K562 (cell line): ENCODE data around the gene PSG7. TPM values are rescaled to one million over a fixed set of nuclear protein-coding genes. Genes with fewer than 3 reads are reported as not detected.
"Not testable (repeated sequence)": the region's sequence is repeated elsewhere in the genome, so short reads cannot be mapped to it uniquely, and the experiment has no call there.

Experiments used
- ATAC-seq: fragments of 200-7000 bp; cut with Tn5 transposase; 3 replicates; pipeline ENCODE4 v1.9.1; 2020; ENCODE audit warnings: moderate library complexity
- BruUV-seq: library from RNA; stranded (reverse); fragments of 400-500 nt; replicated peaks from 2 replicates; lab custom pipeline; 2021; lab: Mats Ljungman, UMichigan
- CTCF ChIA-PET: fragments of 300-600 bp; formaldehyde crosslinking; extraction: SDS; loops from one replicate; lab custom pipeline; 2021; ENCODE audit warnings: low intra/inter-chr PET ratio; lab: Yijun Ruan, JAX
- POLR2A ChIA-PET: fragments of 300-600, 350-650 bp; sonication (Branson Sonifier 250); formaldehyde crosslinking; extraction: SDS; loops from one replicate; lab custom pipeline; 2021; ENCODE audit warnings: antibody characterized with exemption, inconsistent platforms; lab: Yijun Ruan, JAX
- DNase-seq, 4 experiments: peaks; one replicate each; pipeline versions ENCODE4 v3.0.0 to v3.0.0-alpha.2; 2011 to 2018; ENCODE audit warnings: low spot score in 3 of 4, mixed read lengths in 3 of 4; ENCODE audit errors: extremely low read depth in 1 of 4
- FAIRE-seq: peaks from 2 replicates; lab custom pipeline; 2011; peaks lifted over from hg19 to GRCh38; lab: Jason Lieb, UNC
- H2AFZ ChIP-seq: 2 replicates; pipeline ENCODE4 v1.6.0; 2011; ENCODE audit warnings: low read depth, low read length, control low read depth, inconsistent platforms
- H3K27ac ChIP-seq: fragments of 200-600 bp; 3 replicates; pipeline ENCODE4 v1.8.0; 2011; ENCODE audit warnings: low read depth, mild to moderate bottlenecking, control low read depth, inconsistent platforms, low read length, moderate library complexity, mixed read lengths; ENCODE audit errors: extremely low read depth
- H3K27me3 ChIP-seq, 2 experiments: fragments of 300-600 bp in 1 of 2; 2 replicates in 1 of 2; 3 replicates in 1 of 2; pipeline versions ENCODE4 v1.6.0 to v1.8.0; 2011; ENCODE audit warnings: inconsistent platforms in 2 of 2, low read length in 2 of 2, mild to moderate bottlenecking in 1 of 2, mixed read lengths in 1 of 2, moderate library complexity in 1 of 2; ENCODE audit not compliant: control insufficient read depth in 2 of 2, insufficient read depth in 2 of 2
- H3K36me3 ChIP-seq: fragments of 300-600 bp; 3 replicates; pipeline ENCODE4 v1.8.0; 2011; ENCODE audit warnings: mild to moderate bottlenecking, low read length, inconsistent platforms; ENCODE audit not compliant: control insufficient read depth, insufficient read depth
- H3K4me1 ChIP-seq, 2 experiments: fragments of 200-600 bp in 1 of 2; replicated peaks in 1 of 2; 2 replicates in 1 of 2; 3 replicates in 1 of 2; pipeline versions ENCODE4 v1.5.1 to v1.8.0; 2011; ENCODE audit warnings: inconsistent platforms in 2 of 2, low read length in 2 of 2, mild to moderate bottlenecking in 1 of 2, mixed read lengths in 1 of 2, moderate library complexity in 1 of 2; ENCODE audit not compliant: control insufficient read depth in 2 of 2, insufficient read depth in 2 of 2
- H3K4me2 ChIP-seq: 2 replicates; pipeline ENCODE4 v1.6.1; 2011; ENCODE audit warnings: low read length, control low read depth, inconsistent platforms, mixed read lengths; ENCODE audit not compliant: insufficient read depth
- H3K4me3 ChIP-seq: fragments of 200-600 bp; sonication (generic), shearing (Covaris generic); 2 replicates; pipeline ENCODE4 v1.5.1; 2016; ENCODE audit warnings: control low read depth, inconsistent platforms
- H3K79me2 ChIP-seq: fragments of 200-600 bp; 3 replicates; pipeline ENCODE4 v1.8.0; 2011; ENCODE audit warnings: low read length, inconsistent platforms; ENCODE audit not compliant: control insufficient read depth, insufficient read depth
- H3K9ac ChIP-seq, 2 experiments: 2 replicates each; pipeline versions ENCODE4 v1.6.0 to v1.6.1; 2011; ENCODE audit warnings: low read depth in 2 of 2, low read length in 2 of 2, control low read depth in 1 of 2, inconsistent platforms in 1 of 2, mild to moderate bottlenecking in 1 of 2, mixed read lengths in 1 of 2; ENCODE audit not compliant: insufficient read depth in 1 of 2
- H3K9me1 ChIP-seq: one replicate; pipeline ENCODE4 v1.6.0; 2011; ENCODE audit warnings: inconsistent platforms, mild to moderate bottlenecking, low read length, moderate library complexity; ENCODE audit not compliant: control insufficient read depth, insufficient read depth
- H3K9me3 ChIP-seq: replicated peaks from 2 replicates; pipeline ENCODE4 v1.5.1; 2011; ENCODE audit warnings: low read depth, low read length, inconsistent platforms; ENCODE audit not compliant: control insufficient read depth, insufficient read depth
- H4K20me1 ChIP-seq: replicated peaks from 2 replicates; pipeline ENCODE4 v1.6.1; 2011; ENCODE audit warnings: low read length, inconsistent platforms, mixed read lengths; ENCODE audit not compliant: control insufficient read depth, insufficient read depth
- CBX5 ChIP-seq: IDR thresholded peaks from 2 replicates; pipeline ENCODE4 v1.6.1; 2014; ENCODE audit warnings: low read depth, borderline replicate concordance
- WGBS: fragments of 100-300 bp; shearing (Covaris generic); methylation state at CpG from one replicate; pipeline ENCODE4 v1.1.6; 2016; ENCODE audit warnings: low coverage, mixed read lengths; ENCODE audit not compliant: insufficient coverage; ENCODE audit errors: missing lambda C conversion rate; 5-methylcytosine and 5-hydroxymethylcytosine counted together
- in situ Hi-C: fragments of 300-500 bp; cut with MboI; formaldehyde crosslinking; loops from 4 replicates; pipeline ENCODE4 v1.15.0; 2018; ENCODE audit warnings: inconsistent platforms, mixed read lengths
- intact Hi-C: fragments of 100-400 bp; cut with micrococcal nuclease; formaldehyde crosslinking; loops from 2 replicates; pipeline ENCODE4 v1.14.2; 2022
- polyA plus RNA-seq, 8 experiments: library from polyadenylated mRNA; depleted of rRNA in 4 of 8; stranded (reverse) in 5 of 8; unstranded in 3 of 8; fragments of >200 nt; fragmentation: Nextera tagmentation in 2 of 8; fragmentation: Illumina TruSeq in 1 of 8; extraction: Ambion mirVana in 2 of 8; extraction: Trizol in 1 of 8; gene quantifications; 2 replicates each; pipeline versions ENCODE4 v1.2.1 to v1.2.3, GENCODE V29; 2011 to 2014; ENCODE audit warnings: inconsistent platforms in 1 of 8, missing spikeins in 1 of 8
- total RNA-seq, 7 experiments: library from RNA; depleted of rRNA in 6 of 7; stranded (reverse); fragments of >200 nt in 6 of 7; fragmentation: Illumina TruSeq in 2 of 7; extraction: Trizol in 2 of 7; gene quantifications; 2 replicates each; pipeline versions ENCODE4 v1.2.1 to v1.2.3, GENCODE V29; 2011 to 2021; ENCODE audit warnings: low replicate concordance in 1 of 7
- TF ChIP-seq, protein P1 (sequence below): fragments of 250-450 bp; sonication (Bioruptor Pico); IDR thresholded peaks from 2 replicates; pipeline ENCODE4 v1.5.0; 2022; ENCODE audit warnings: mild to moderate bottlenecking

PSG7 gene
- total and polyA plus RNA-seq, 9 of the 15 experiments (the other 6 are each of a cell fraction or from before 2014, with no cell fraction given) = not detected

DNA sequence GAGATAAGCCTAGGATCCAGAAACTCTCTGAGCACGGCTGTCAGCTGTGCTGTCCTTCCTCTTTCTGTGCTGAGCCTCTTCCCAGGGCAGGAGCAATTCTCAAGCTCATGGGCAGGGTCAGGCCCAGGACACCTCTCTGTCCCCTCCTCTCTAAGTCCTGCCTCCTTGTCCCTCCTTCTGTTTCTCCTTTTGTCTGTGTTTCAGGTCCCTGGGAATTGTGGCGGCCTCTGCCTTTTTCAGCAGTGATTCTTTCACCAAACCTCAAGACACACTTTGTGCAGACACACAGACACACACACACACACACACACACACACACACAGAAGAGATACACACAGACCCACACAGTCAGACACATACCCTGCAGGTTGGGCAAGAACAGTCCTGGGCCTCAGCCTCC, 57.4 kb downstream of the PSG7 start, which contains the start of gene PSG1 (continued):
- TF ChIP-seq, protein P1, sequence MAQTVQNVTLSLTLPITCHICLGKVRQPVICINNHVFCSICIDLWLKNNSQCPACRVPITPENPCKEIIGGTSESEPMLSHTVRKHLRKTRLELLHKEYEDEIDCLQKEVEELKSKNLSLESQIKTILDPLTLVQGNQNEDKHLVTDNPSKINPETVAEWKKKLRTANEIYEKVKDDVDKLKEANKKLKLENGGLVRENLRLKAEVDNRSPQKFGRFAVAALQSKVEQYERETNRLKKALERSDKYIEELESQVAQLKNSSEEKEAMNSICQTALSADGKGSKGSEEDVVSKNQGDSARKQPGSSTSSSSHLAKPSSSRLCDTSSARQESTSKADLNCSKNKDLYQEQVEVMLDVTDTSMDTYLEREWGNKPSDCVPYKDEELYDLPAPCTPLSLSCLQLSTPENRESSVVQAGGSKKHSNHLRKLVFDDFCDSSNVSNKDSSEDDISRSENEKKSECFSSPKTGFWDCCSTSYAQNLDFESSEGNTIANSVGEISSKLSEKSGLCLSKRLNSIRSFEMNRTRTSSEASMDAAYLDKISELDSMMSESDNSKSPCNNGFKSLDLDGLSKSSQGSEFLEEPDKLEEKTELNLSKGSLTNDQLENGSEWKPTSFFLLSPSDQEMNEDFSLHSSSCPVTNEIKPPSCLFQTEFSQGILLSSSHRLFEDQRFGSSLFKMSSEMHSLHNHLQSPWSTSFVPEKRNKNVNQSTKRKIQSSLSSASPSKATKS (CRISPR knock-in tag) = no peak
- TF ChIP-seq CBX5 = no peak

DNA sequence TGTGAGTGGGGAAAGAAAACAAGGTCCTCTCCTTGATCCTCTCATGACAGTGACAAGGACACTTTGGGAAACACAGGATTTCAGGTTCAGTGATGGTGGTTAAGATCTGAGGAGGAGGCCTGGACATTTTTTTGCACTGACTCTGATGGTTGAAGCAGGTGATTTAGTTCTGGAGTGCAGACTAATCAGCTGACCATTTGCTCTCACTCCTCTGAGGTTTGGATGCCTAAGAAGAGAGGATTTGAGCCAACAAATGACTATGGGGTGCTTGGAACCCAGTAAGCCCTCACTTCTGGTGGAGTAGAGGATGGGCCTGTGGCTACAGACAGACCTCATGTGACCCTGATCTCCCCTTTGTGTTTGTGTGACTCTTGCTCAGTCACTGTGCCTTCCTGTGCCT, 60.4 kb downstream of the PSG7 start:
- POLR2A ChIA-PET, H3K27me3 ChIP-seq, CTCF ChIA-PET, H3K9ac ChIP-seq, DNase-seq, FAIRE-seq, H3K36me3 ChIP-seq, H4K20me1 ChIP-seq, H3K9me3 ChIP-seq, H3K4me1 ChIP-seq, BruUV-seq, in situ Hi-C loops, intact Hi-C loops, H3K4me2 ChIP-seq, H3K9me1 ChIP-seq, H3K4me3 ChIP-seq, H3K79me2 ChIP-seq, H3K27ac ChIP-seq, ATAC-seq, H2AFZ ChIP-seq: not testable (repeated sequence)

DNA sequence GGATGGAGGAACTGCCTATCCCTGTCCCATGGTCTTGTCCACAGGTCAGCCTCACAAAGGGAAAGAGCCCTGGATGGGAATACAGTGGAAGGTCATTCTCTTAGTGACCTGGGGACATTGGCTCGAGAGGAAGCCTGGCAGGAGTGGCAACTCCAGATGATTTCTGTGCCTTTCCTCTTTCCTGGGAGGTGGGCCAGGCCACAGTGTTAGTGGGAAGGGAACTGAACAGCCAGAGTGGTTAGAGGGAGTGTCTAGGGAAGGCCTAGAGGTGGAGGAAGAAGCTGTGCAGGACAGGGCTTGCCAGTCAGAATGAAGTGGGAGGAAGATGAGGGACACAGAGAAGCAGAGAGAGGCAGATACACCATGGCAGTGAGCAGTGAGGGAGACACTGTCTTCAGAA, 61.1 kb downstream of the PSG7 start:
- H2AFZ ChIP-seq, POLR2A ChIA-PET, H3K4me2 ChIP-seq, BruUV-seq, H3K9me1 ChIP-seq, H3K27me3 ChIP-seq, H3K4me1 ChIP-seq, H3K27ac ChIP-seq, H3K9me3 ChIP-seq, H3K79me2 ChIP-seq, intact Hi-C loops, DNase-seq, H3K4me3 ChIP-seq, H3K9ac ChIP-seq, FAIRE-seq, CTCF ChIA-PET, ATAC-seq, in situ Hi-C loops, H4K20me1 ChIP-seq, H3K36me3 ChIP-seq: not testable (repeated sequence)
- 0% methylated on average over 1 of the region's 1 CpG for WGBS
